Choroid plexus epithelial cell (primary cell): ENCODE results near the gene PCDHB2.
A peak's percentile ranks its signal among the peaks of the same experiment; 100 is the strongest.

Experiments
- DNase-seq: peaks from one replicate; pipeline ENCODE4 v3.0.0-alpha.2; 2010; ENCODE audit warnings: low read depth
- H3K4me3 ChIP-seq: 2 replicates; pipeline ENCODE4 v1.5.1; 2011; ENCODE audit warnings: low read depth, mild to moderate bottlenecking, control low read depth, low read length, moderate library complexity
- CTCF ChIP-seq: conservative IDR thresholded peaks from 2 replicates; pipeline ENCODE4 v1.5.1; 2011; ENCODE audit warnings: low read depth, mild to moderate bottlenecking, control low read depth, inconsistent platforms, low read length, moderate library complexity

Gene PCDHB2

GRCh38 chr5:141094481-141095262, at the start of gene PCDHB2:
Gene PCDHB2 (plus strand): TSS chr5:141094615. CDS start chr5:141094791, 176 bp downstream.
- peak; percentile 1 for DNase-seq
- H3K4me3 ChIP-seq, result no peak within 1 kb of the TSS
- peak; percentile 2 for TF ChIP-seq CTCF

- H3K4me3 ChIP-seq, result no peak within 1 kb of the TSS
Observed at GRCh38 chr5:141050622-141051520, 43.5 kb upstream of the PCDHB2 start, which contains the start of gene PCDHB1. Gene PCDHB1 (plus strand): TSS chr5:141051374. CDS start chr5:141051471, 97 bp downstream.

GRCh38 chr5:141051521-141051866, 42.9 kb upstream of the PCDHB2 start:
- DNase-seq, result no peak
- H3K4me3 ChIP-seq, result no peak overlapping the region
- no peak for TF ChIP-seq CTCF

More at GRCh38 chr5:141050622-141051520, 43.5 kb upstream of the PCDHB2 start, which contains the start of gene PCDHB1:
- no peak for DNase-seq
- TF ChIP-seq CTCF, result no peak

- TF ChIP-seq CTCF, result no peak
- DNase-seq, result no peak
- no peak overlapping the region for H3K4me3 ChIP-seq
Observed at GRCh38 chr5:141077826-141078225, 16.6 kb upstream of the PCDHB2 start.

GRCh38 chr5:141082228-141082627, 12.2 kb upstream of the PCDHB2 start:
- no peak for TF ChIP-seq CTCF
- no peak for DNase-seq
- no peak overlapping the region for H3K4me3 ChIP-seq

- no peak overlapping the region for H3K4me3 ChIP-seq
- TF ChIP-seq CTCF, result no peak
- peak; percentile 13 for DNase-seq
Observed at GRCh38 chr5:141084487-141084989, 9.9 kb upstream of the PCDHB2 start.
